Hepatocyte (in vitro differentiated cells): ENCODE data around the gene SLC12A1.

Experiments
- EZH2 ChIP-seq: fragments of 200-600 bp; sonication (generic); IDR thresholded peaks from 2 replicates; pipeline ENCODE4 v1.6.1; 2016; ENCODE audit warnings: antibody characterized with exemption, mild to moderate bottlenecking, borderline replicate concordance
- EZH2phosphoT487 ChIP-seq: fragments of 200-600 bp; sonication (generic); IDR thresholded peaks from one replicate; pipeline ENCODE4 v1.6.1; 2018; ENCODE audit warnings: antibody characterized with exemption, mild to moderate bottlenecking, low read depth, moderate library complexity; ENCODE audit not compliant: unreplicated experiment, severe bottlenecking
- TF ChIP-seq, protein P1 (sequence below): fragments of 200-600 bp; sonication (generic); IDR thresholded peaks from 2 replicates; pipeline ENCODE4 v1.5.1; 2016; ENCODE audit warnings: antibody characterized with exemption, mild to moderate bottlenecking; ENCODE audit not compliant: poor library complexity

DNA sequence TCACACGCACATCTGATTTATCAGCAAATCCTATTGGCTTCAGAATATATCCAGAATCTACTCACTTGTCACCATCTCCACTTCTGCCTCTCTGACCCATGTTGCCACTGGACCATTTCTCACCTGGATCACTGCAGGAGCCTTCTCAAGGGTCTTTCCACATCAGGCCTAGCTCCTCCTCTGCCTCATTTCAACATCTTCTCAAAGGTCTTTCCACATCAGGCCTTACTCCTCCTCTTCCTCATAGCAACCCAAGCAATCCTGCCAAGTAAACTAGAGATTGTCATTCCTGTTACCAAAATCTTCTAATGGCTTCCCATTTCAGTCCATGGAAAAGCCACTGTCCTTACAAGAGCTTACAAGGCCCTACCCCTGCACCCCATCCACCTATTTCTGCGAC is 107.1 kb downstream of the SLC12A1 start:
- TF ChIP-seq EZH2, result no peak
- no peak for TF ChIP-seq EZH2phosphoT487
- TF ChIP-seq, protein P1, sequence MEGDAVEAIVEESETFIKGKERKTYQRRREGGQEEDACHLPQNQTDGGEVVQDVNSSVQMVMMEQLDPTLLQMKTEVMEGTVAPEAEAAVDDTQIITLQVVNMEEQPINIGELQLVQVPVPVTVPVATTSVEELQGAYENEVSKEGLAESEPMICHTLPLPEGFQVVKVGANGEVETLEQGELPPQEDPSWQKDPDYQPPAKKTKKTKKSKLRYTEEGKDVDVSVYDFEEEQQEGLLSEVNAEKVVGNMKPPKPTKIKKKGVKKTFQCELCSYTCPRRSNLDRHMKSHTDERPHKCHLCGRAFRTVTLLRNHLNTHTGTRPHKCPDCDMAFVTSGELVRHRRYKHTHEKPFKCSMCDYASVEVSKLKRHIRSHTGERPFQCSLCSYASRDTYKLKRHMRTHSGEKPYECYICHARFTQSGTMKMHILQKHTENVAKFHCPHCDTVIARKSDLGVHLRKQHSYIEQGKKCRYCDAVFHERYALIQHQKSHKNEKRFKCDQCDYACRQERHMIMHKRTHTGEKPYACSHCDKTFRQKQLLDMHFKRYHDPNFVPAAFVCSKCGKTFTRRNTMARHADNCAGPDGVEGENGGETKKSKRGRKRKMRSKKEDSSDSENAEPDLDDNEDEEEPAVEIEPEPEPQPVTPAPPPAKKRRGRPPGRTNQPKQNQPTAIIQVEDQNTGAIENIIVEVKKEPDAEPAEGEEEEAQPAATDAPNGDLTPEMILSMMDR, result no peak
